Measurements from ENCODE around the gene MRI1.
"Not testable (repeated sequence)": the region's sequence is repeated elsewhere in the genome, so short reads cannot be mapped to it uniquely, and the experiment has no call there.

The MRI1 gene

GRCh38 chr19:13778847-13779246, 14.5 kb downstream of the MRI1 start:
- no peak for DNase-seq (ENCODE audit: extremely low read depth, low read depth)
- H3K4me3 ChIP-seq (replicated peaks; ENCODE audit: low read depth, low read length) = no peak overlapping the region
- TF ChIP-seq CTCF (IDR thresholded peaks at IDR 0.05; ENCODE audit: low read depth, low read length, missing control alignments) = no peak

- not testable (repeated sequence) for H3K4me3 ChIP-seq (replicated peaks; ENCODE audit: low read depth, low read length); DNase-seq (ENCODE audit: extremely low read depth, low read depth)
Measured at GRCh38 chr19:13779794-13780193, 15.5 kb downstream of the MRI1 start.

GRCh38 chr19:13781547-13781946, 17.2 kb downstream of the MRI1 start:
- H3K4me3 ChIP-seq (replicated peaks; ENCODE audit: low read depth, low read length) = no peak overlapping the region
- DNase-seq (ENCODE audit: extremely low read depth, low read depth) = peak; percentile 63
- no peak for TF ChIP-seq CTCF (IDR thresholded peaks at IDR 0.05; ENCODE audit: low read depth, low read length, missing control alignments)

GRCh38 chr19:13782537-13782936, 18.2 kb downstream of the MRI1 start:
- DNase-seq (ENCODE audit: extremely low read depth, low read depth) = no peak
- H3K4me3 ChIP-seq (replicated peaks; ENCODE audit: low read depth, low read length) = no peak overlapping the region
- no peak for TF ChIP-seq CTCF (IDR thresholded peaks at IDR 0.05; ENCODE audit: low read depth, low read length, missing control alignments)

GRCh38 chr19:13783565-13784500, 19.5 kb downstream of the MRI1 start:
- DNase-seq (ENCODE audit: extremely low read depth, low read depth) = no peak
- no peak overlapping the region for H3K4me3 ChIP-seq (replicated peaks; ENCODE audit: low read depth, low read length)
- TF ChIP-seq CTCF (IDR thresholded peaks at IDR 0.05; ENCODE audit: low read depth, low read length, missing control alignments) = no peak

GRCh38 chr19:13784731-13785452, 20.6 kb downstream of the MRI1 start:
- TF ChIP-seq CTCF (IDR thresholded peaks at IDR 0.05; ENCODE audit: low read depth, low read length, missing control alignments) = peak; percentile 68
- no peak for DNase-seq (ENCODE audit: extremely low read depth, low read depth)
- H3K4me3 ChIP-seq (replicated peaks; ENCODE audit: low read depth, low read length) = no peak overlapping the region

GRCh38 chr19:13788991-13789390, 24.7 kb downstream of the MRI1 start:
- DNase-seq (ENCODE audit: extremely low read depth, low read depth) = no peak
- TF ChIP-seq CTCF (IDR thresholded peaks at IDR 0.05; ENCODE audit: low read depth, low read length, missing control alignments) = no peak

More at GRCh38 chr19:13788991-13789390, 24.7 kb downstream of the MRI1 start:
- H3K4me3 ChIP-seq (replicated peaks; ENCODE audit: low read depth, low read length) = no peak overlapping the region

Measured in HFF-Myc (cell line).